OCI-LY3 (cell line): ENCODE data around the gene SLC25A33.

ENCODE experiments used
- H2AFZ ChIP-seq: fragments of 200-600, 300-600 bp; shearing (Covaris generic); 2 replicates; pipeline ENCODE4 v1.6.0; 2014; ENCODE audit warnings: antibody characterized with exemption, low read depth, low read length
- H3K27ac ChIP-seq: fragments of 200-600, 300-600 bp; sonication (generic); 2 replicates; pipeline ENCODE4 v1.5.1; 2014; ENCODE audit warnings: mild to moderate bottlenecking, low read length, moderate library complexity, mixed read lengths
- H3K27me3 ChIP-seq: fragments of 200-600, 300-600 bp; sonication (generic); 2 replicates; pipeline ENCODE4 v1.6.1; 2014; ENCODE audit warnings: low read depth, low read length, mixed read lengths
- H3K36me3 ChIP-seq: fragments of 200-600, 300-600 bp; sonication (generic); replicated peaks from 2 replicates; pipeline ENCODE3; 2014; ENCODE audit warnings: low read depth, low read length, mixed read lengths
- H3K4me1 ChIP-seq: fragments of 300-600, 200-600 bp; sonication (generic); 2 replicates; pipeline ENCODE4 v1.6.1; 2014; ENCODE audit warnings: low read length, mixed read lengths
- H3K4me2 ChIP-seq: fragments of 200-600, 300-600 bp; sonication (generic); 2 replicates; pipeline ENCODE4 v1.6.1; 2014; ENCODE audit warnings: low read length, mixed read lengths
- H3K4me3 ChIP-seq: fragments of 300-600, 200-600 bp; sonication (generic); 2 replicates; pipeline ENCODE4 v1.5.1; 2014; ENCODE audit warnings: antibody characterized with exemption, mild to moderate bottlenecking, low read length, moderate library complexity
- H3K79me2 ChIP-seq: fragments of 300-600, 200-600 bp; shearing (Covaris generic); 2 replicates; pipeline ENCODE4 v1.6.1; 2014; ENCODE audit warnings: mild to moderate bottlenecking, low read length, mixed read lengths
- H3K9ac ChIP-seq: fragments of 300-600, 200-600 bp; shearing (Covaris generic); 2 replicates; pipeline ENCODE4 v1.6.0; 2014; ENCODE audit warnings: mild to moderate bottlenecking, low read length, moderate library complexity
- H3K9me3 ChIP-seq: fragments of 200-600, 300-600 bp; shearing (Covaris generic); 2 replicates; pipeline ENCODE4 v1.6.1; 2014; ENCODE audit warnings: low read length, mixed read lengths; ENCODE audit not compliant: insufficient read depth
- H4K20me1 ChIP-seq: fragments of 200-600, 300-600 bp; sonication (generic); 2 replicates; pipeline ENCODE4 v1.6.1; 2016; ENCODE audit warnings: low read length, mixed read lengths; ENCODE audit not compliant: insufficient read depth
- EZH2phosphoT487 ChIP-seq: fragments of 200-600 bp; shearing (Covaris generic); IDR thresholded peaks from 2 replicates; pipeline ENCODE4 v1.6.1; 2018; ENCODE audit warnings: antibody characterized with exemption, mixed run types, low read depth
- TF ChIP-seq, protein P1 (sequence below): fragments of 200-600, 300-600 bp; sonication (generic); IDR thresholded peaks from 2 replicates; pipeline ENCODE4 v1.5.1; 2014; ENCODE audit warnings: antibody characterized with exemption, low read length, low read depth

Gene SLC25A33

DNA sequence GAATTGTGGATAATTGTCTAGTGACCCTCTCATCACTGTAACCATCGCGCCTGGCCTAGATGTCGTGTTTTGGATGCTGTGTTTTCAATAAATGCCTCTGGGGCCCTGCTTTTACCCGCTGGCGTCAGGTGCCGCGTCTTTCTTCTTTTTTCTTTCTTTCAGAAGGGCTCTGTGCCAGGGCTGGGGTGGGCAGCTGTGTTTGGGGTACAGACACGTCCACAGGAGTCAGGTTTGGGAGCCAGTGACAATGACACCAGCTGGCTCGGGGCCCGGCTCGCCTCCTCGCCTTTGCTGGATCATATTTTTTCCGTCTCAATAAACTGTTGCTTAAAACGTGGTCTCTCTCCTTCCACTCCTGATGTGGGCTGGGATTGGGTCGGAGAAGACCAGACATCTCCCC, 65.6 kb downstream of the SLC25A33 start:
- Histone ChIP-seq H4K20me1 (no peaks in the 10 kb centered on the region), H3K4me1 (no peaks in the 10 kb centered on the region), H3K4me3 (no peak overlapping the region), H3K79me2 (no peaks in the 10 kb centered on the region), H3K36me3 (no peaks in the 10 kb centered on the region), H3K9ac (no peak overlapping the region), H3K4me2 (no peak overlapping the region), H3K9me3 (no peaks in the 10 kb centered on the region), H3K27ac (no peak overlapping the region), H3K27me3 (no peaks in the 10 kb centered on the region), H2AFZ (no peak overlapping the region)
- TF ChIP-seq EZH2phosphoT487: no peak

DNA sequence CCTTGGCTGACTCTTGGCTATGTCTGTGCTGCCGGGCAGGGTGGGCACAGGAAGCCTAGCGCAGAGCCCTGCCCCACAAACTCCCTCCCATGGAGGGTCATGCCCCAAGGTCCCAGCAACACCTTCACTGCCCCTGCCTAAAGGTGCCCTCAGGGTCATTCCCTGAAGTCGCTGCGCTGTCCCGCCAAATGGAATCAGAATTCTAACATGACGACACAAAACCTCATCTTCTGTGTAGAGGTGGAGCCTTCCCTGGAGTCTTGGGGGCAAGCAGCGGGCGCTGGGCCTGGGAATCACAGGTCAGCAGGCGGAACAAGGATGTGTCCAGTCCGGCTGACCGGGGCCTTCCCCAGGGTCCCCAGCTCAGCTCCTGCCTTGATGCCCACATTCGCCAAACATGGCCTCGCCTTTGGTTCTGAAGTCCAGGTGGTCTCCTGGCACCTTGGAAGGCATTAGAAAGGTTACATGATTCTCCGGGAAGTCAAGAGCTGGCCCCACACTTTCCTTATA, 66.7 kb downstream of the SLC25A33 start:
- H4K20me1 ChIP-seq: no peaks in the 10 kb centered on the region
- no peaks in the 10 kb centered on the region for H3K9me3 ChIP-seq
- H3K36me3 ChIP-seq: no peaks in the 10 kb centered on the region
- H3K79me2 ChIP-seq: no peaks in the 10 kb centered on the region
- H3K27ac ChIP-seq: no peak overlapping the region
- no peaks in the 10 kb centered on the region for H3K27me3 ChIP-seq
- H3K4me1 ChIP-seq: no peaks in the 10 kb centered on the region
- H2AFZ ChIP-seq: no peak overlapping the region
- no peak overlapping the region for H3K4me2 ChIP-seq
- no peak overlapping the region for H3K9ac ChIP-seq
- no peak for TF ChIP-seq EZH2phosphoT487
- TF ChIP-seq, protein P1, sequence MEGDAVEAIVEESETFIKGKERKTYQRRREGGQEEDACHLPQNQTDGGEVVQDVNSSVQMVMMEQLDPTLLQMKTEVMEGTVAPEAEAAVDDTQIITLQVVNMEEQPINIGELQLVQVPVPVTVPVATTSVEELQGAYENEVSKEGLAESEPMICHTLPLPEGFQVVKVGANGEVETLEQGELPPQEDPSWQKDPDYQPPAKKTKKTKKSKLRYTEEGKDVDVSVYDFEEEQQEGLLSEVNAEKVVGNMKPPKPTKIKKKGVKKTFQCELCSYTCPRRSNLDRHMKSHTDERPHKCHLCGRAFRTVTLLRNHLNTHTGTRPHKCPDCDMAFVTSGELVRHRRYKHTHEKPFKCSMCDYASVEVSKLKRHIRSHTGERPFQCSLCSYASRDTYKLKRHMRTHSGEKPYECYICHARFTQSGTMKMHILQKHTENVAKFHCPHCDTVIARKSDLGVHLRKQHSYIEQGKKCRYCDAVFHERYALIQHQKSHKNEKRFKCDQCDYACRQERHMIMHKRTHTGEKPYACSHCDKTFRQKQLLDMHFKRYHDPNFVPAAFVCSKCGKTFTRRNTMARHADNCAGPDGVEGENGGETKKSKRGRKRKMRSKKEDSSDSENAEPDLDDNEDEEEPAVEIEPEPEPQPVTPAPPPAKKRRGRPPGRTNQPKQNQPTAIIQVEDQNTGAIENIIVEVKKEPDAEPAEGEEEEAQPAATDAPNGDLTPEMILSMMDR: no peak
- H3K4me3 ChIP-seq: no peak overlapping the region

DNA sequence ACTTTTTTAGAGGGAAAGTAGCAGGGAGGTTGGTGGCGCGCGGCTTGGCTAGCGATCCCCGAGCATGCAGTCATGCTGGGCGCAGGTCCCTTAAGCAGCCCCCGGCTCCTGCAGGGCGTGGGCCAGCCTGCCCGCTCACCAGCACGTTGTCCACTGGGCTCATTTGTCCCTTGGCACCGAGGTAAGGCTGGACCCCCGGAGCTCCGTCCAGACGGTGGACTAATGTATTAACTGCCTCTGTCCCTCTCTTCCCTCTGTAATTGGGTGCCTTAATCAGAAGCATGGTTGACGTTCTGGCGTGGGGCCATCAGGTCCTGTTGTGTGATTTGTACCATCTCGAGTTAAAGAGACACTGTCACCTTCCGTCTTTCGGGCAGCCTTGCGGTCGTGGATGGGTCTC, 67.2 kb downstream of the SLC25A33 start:
- Histone ChIP-seq H3K9me3 (no peaks in the 10 kb centered on the region), H3K4me3 (no peak overlapping the region), H3K9ac (no peak overlapping the region), H3K36me3 (no peaks in the 10 kb centered on the region), H3K27me3 (no peaks in the 10 kb centered on the region), H4K20me1 (no peaks in the 10 kb centered on the region), H2AFZ (no peak overlapping the region), H3K79me2 (no peaks in the 10 kb centered on the region), H3K4me1 (no peaks in the 10 kb centered on the region), H3K27ac (no peak overlapping the region), H3K4me2 (no peak overlapping the region)
- TF ChIP-seq, protein P1: no peak
- no peak for TF ChIP-seq EZH2phosphoT487

DNA sequence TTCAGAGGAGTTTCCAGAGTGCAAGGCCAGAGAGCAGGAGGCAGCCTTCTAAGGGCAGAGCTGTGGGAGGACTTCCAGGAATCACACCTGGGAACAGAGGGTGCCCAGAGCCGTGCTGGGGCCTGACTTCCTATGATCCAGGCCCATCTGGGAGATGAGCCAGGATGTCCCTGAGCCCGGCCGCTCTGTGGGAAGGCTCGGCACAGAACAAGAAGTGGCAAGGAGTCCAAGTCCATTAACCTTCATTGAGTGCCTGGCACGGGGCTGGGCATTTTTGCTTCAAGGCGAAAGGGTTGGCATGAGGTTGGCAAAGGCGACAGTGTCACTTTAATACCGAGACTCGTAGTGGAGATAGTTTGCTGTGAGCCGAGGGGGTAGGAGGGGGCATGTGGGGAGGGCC, 67.7 kb downstream of the SLC25A33 start:
- H2AFZ ChIP-seq: no peak overlapping the region
- no peaks in the 10 kb centered on the region for H3K36me3 ChIP-seq
- no peak overlapping the region for H3K4me3 ChIP-seq
- H3K27ac ChIP-seq: no peak overlapping the region
- no peaks in the 10 kb centered on the region for H3K27me3 ChIP-seq
- H3K4me2 ChIP-seq: no peak overlapping the region
- TF ChIP-seq, protein P1: no peak
- no peak for TF ChIP-seq EZH2phosphoT487
- H4K20me1 ChIP-seq: no peaks in the 10 kb centered on the region
- H3K9me3 ChIP-seq: no peaks in the 10 kb centered on the region
- no peaks in the 10 kb centered on the region for H3K4me1 ChIP-seq
- no peak overlapping the region for H3K9ac ChIP-seq
- H3K79me2 ChIP-seq: no peaks in the 10 kb centered on the region

DNA sequence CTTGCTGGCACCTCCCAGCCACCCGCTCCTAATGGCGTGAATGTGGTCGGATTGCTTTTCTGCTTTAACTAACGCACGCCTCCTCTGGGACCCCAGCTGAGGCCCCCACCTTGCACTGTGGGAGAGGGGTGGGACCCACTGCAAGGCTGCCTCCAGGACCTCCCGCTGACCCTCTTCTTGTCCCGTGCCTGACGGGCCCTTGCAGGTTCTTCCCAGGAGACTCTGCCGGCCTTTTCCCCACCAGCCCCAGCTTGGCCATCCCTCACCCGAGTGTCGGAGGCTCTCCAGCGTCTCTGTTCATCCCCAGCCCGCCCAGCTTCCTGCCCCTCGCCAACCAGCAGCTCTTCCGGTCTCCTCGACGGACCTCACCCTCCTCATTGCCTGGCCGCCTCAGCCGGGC, 68.1 kb downstream of the SLC25A33 start:
- Histone ChIP-seq H3K9ac (no peak overlapping the region), H3K36me3 (no peaks in the 10 kb centered on the region)
- TF ChIP-seq EZH2phosphoT487: no peak
- TF ChIP-seq, protein P1: no peak

More for the DNA sequence above, 68.1 kb downstream of the SLC25A33 start:
- Histone ChIP-seq H3K4me3 (no peak overlapping the region), H3K79me2 (no peaks in the 10 kb centered on the region), H3K4me2 (no peak overlapping the region), H4K20me1 (no peaks in the 10 kb centered on the region), H2AFZ (no peak overlapping the region), H3K4me1 (no peaks in the 10 kb centered on the region), H3K9me3 (no peaks in the 10 kb centered on the region), H3K27ac (no peak overlapping the region), H3K27me3 (no peaks in the 10 kb centered on the region)
